Smooth muscle cell (in vitro differentiated cells): ENCODE data around the gene MAB21L1. TPM values are rescaled to one million over a fixed set of nuclear protein-coding genes. Genes with fewer than 3 reads are reported as not detected.

Source experiments
- DNase-seq: peaks from one replicate; lab custom pipeline; 2025; ENCODE audit not compliant: unreplicated experiment; lab: John Stamatoyannopoulos, UW
- H2AFZ ChIP-seq: fragments of 200-600 bp; sonication (generic); 2 replicates; pipeline ENCODE4 v1.6.0; 2016; ENCODE audit warnings: antibody characterized with exemption, low read depth, mild to moderate bottlenecking
- H3F3A ChIP-seq: fragments of 200-600 bp; sonication (generic); 2 replicates; pipeline ENCODE4 v1.6.0; 2017; ENCODE audit warnings: antibody characterized with exemption, low read depth
- H3K27ac ChIP-seq: fragments of 200-600 bp; sonication (generic); 2 replicates; pipeline ENCODE4 v1.5.1; 2016; ENCODE audit warnings: low read depth, mild to moderate bottlenecking
- H3K27me3 ChIP-seq: fragments of 200-600 bp; sonication (generic); 2 replicates; pipeline ENCODE4 v1.6.1; 2016; ENCODE audit warnings: low read depth, mild to moderate bottlenecking
- H3K36me3 ChIP-seq: fragments of 200-600 bp; sonication (generic); 2 replicates; pipeline ENCODE4 v1.5.1; 2016; ENCODE audit warnings: low read depth
- H3K4me1 ChIP-seq: fragments of 200-600 bp; sonication (generic); 2 replicates; pipeline ENCODE4 v1.5.1; 2016; ENCODE audit warnings: low read depth
- H3K4me2 ChIP-seq: fragments of 200-600 bp; sonication (generic); 2 replicates; pipeline ENCODE4 v1.6.0; 2016; ENCODE audit warnings: mild to moderate bottlenecking
- H3K4me3 ChIP-seq: fragments of 200-600 bp; sonication (generic); 2 replicates; pipeline ENCODE4 v1.5.1; 2016; ENCODE audit warnings: mild to moderate bottlenecking
- H3K79me2 ChIP-seq: fragments of 200-600 bp; sonication (generic); 2 replicates; pipeline ENCODE4 v1.6.0; 2016; ENCODE audit warnings: low read depth, mild to moderate bottlenecking
- H3K9ac ChIP-seq: fragments of 200-600 bp; sonication (generic); 2 replicates; pipeline ENCODE4 v1.6.0; 2016; ENCODE audit warnings: low read depth
- H3K9me3 ChIP-seq: fragments of 200-600 bp; sonication (generic); replicated peaks from 2 replicates; pipeline ENCODE4 v1.5.1; 2016; ENCODE audit warnings: low read depth
- H4K20me1 ChIP-seq: fragments of 200-600 bp; sonication (generic); 2 replicates; pipeline ENCODE4 v1.6.0; 2016; ENCODE audit warnings: low read depth
- CTCF ChIP-seq: fragments of 200-600 bp; sonication (generic); IDR thresholded peaks from 2 replicates; pipeline ENCODE4 v1.5.1; 2017; ENCODE audit warnings: borderline replicate concordance, mild to moderate bottlenecking, antibody characterized with exemption; ENCODE audit not compliant: insufficient read depth, poor library complexity, severe bottlenecking
- WGBS: methylation state at CpG from one replicate; pipeline ENCODE4 v1.1.7; 2016; ENCODE audit warnings: low lambda C conversion rate; 5-methylcytosine and 5-hydroxymethylcytosine counted together
- polyA plus RNA-seq: library from polyadenylated mRNA; unstranded; fragments of >200 nt; fragmentation: Nextera tagmentation; extraction: Ambion mirVana; gene quantifications from 2 replicates; pipeline ENCODE4 v1.2.1, GENCODE V29; 2016
- total RNA-seq: library from RNA; depleted of rRNA; stranded (reverse); fragments of >200 nt; gene quantifications from 2 replicates; pipeline ENCODE4 v1.2.3, GENCODE V29; 2014

Gene MAB21L1
- total and polyA plus RNA-seq, 2 experiments from 2014 or later, result 0.18 TPM; not detected in 1

- H3K4me1 ChIP-seq, result peaks cover 37% of the 10 kb centered on the region
- H3K9me3 ChIP-seq, result no peaks in the 10 kb centered on the region
- 4% methylated on average over 47 of the region's 47 CpGs for WGBS
- DNase-seq, result no peak
- H3K4me2 ChIP-seq, result peak overlapping the region; percentile 85
- no peaks in the 10 kb centered on the region for H3K36me3 ChIP-seq
- no peaks in the 10 kb centered on the region for H3F3A ChIP-seq
- H3K9ac ChIP-seq, result no peak overlapping the region
- H2AFZ ChIP-seq, result no peak overlapping the region
- no peak for TF ChIP-seq CTCF
- peak overlapping the region; percentile 51 for H3K4me3 ChIP-seq
- no peaks in the 10 kb centered on the region for H3K79me2 ChIP-seq
- no peak overlapping the region for H3K27ac ChIP-seq
- H3K27me3 ChIP-seq, result peaks cover 100% of the 10 kb centered on the region
- peaks cover 82% of the 10 kb centered on the region for H4K20me1 ChIP-seq
Measured at GRCh38 chr13:35475212-35475959, 1.1 kb downstream of the MAB21L1 start.

- no peaks in the 10 kb centered on the region for H3F3A ChIP-seq
- H4K20me1 ChIP-seq, result peaks cover 89% of the 10 kb centered on the region
- peaks cover 41% of the 10 kb centered on the region for H3K4me1 ChIP-seq
- no peak for DNase-seq
- no peaks in the 10 kb centered on the region for H3K79me2 ChIP-seq
- H2AFZ ChIP-seq, result no peak overlapping the region
- H3K27ac ChIP-seq, result no peak overlapping the region
- H3K4me3 ChIP-seq, result peak overlapping the region; percentile 51
- WGBS, result 5% methylated on average over 17 of the region's 17 CpGs
- H3K36me3 ChIP-seq, result no peaks in the 10 kb centered on the region
- peak overlapping the region; percentile 85 for H3K4me2 ChIP-seq
- TF ChIP-seq CTCF, result no peak
- H3K27me3 ChIP-seq, result peaks cover 100% of the 10 kb centered on the region
- H3K9ac ChIP-seq, result no peak overlapping the region
- no peaks in the 10 kb centered on the region for H3K9me3 ChIP-seq
Measured at GRCh38 chr13:35474496-35475211, 1.8 kb downstream of the MAB21L1 start.

- peaks cover 100% of the 10 kb centered on the region for H3K27me3 ChIP-seq
- H4K20me1 ChIP-seq, result peaks cover 86% of the 10 kb centered on the region
- no peaks in the 10 kb centered on the region for H3F3A ChIP-seq
- no peak overlapping the region for H3K27ac ChIP-seq
- no peak for DNase-seq
- H3K79me2 ChIP-seq, result no peaks in the 10 kb centered on the region
- H3K9ac ChIP-seq, result no peak overlapping the region
- peaks cover 40% of the 10 kb centered on the region for H3K4me1 ChIP-seq
- no peaks in the 10 kb centered on the region for H3K36me3 ChIP-seq
- peak overlapping the region; percentile 51 for H3K4me3 ChIP-seq
- no peak for TF ChIP-seq CTCF
- H2AFZ ChIP-seq, result no peak overlapping the region
- H3K4me2 ChIP-seq, result no peak overlapping the region
- no peaks in the 10 kb centered on the region for H3K9me3 ChIP-seq
- WGBS, result 66% methylated on average over 2 of the region's 2 CpGs
Measured at GRCh38 chr13:35473802-35474201, 2.7 kb downstream of the MAB21L1 start.
